HG02981 (cell line): ENCODE measurements around the gene ALG1L2.
"Not testable (repeated sequence)": the region's sequence is repeated elsewhere in the genome, so short reads cannot be mapped to it uniquely, and the experiment has no call there.

ENCODE experiments used
- ATAC-seq: cut with Tn5 transposase; IDR thresholded peaks from one replicate; pipeline ENCODE4 v1.9.1; 2021; ENCODE audit warnings: mild to moderate bottlenecking, moderate library complexity; ENCODE audit not compliant: unreplicated experiment

Gene ALG1L2, protein sequence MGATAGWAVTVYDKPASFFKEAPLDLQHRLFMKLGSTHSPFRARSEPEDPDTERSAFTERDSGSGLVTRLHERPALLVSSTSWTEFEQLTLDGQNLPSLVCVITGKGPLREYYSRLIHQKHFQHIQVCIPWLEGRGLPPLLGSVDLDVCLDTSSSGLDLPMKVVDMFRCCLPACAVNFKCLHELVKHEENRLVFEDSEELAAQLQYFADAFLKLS

GRCh38 chr3:130081351-130081881 is at the start of gene ALG1L2:
ALG1L2 (plus strand) TSS chr3:130081831; CDS start chr3:130082017, 186 bp downstream.
- no peak for ATAC-seq

- ATAC-seq = not testable (repeated sequence)
These were observed 44.4 kb upstream of the ALG1L2 start for GRCh38 chr3:130037126-130037815.

DNA sequence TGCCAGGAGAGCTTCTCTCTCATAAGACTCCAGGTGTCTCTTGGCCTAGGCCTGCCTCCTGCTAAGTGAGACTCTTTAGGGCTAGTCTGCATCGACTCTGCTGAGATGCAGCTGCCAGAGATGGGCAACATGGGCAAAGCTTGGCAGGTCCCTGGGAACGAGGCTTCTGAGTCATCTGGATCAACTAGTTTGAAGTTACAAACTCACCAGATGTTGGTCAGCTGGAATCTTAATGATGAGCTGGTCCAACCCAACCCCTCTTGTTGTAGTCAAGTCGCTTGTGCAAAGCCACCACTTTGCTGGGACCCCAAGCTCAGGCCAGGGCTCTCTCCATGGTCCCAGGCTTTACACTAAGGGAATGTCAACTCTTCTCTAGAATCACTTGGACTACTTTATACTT is 38.9 kb upstream of the ALG1L2 start:
- ATAC-seq = not testable (repeated sequence)

- ATAC-seq = not testable (repeated sequence)
These were observed 38.0 kb upstream of the ALG1L2 start for GRCh38 chr3:130043658-130044057.

GRCh38 chr3:130044370-130044769 is 37.3 kb upstream of the ALG1L2 start:
- no peak for ATAC-seq

DNA sequence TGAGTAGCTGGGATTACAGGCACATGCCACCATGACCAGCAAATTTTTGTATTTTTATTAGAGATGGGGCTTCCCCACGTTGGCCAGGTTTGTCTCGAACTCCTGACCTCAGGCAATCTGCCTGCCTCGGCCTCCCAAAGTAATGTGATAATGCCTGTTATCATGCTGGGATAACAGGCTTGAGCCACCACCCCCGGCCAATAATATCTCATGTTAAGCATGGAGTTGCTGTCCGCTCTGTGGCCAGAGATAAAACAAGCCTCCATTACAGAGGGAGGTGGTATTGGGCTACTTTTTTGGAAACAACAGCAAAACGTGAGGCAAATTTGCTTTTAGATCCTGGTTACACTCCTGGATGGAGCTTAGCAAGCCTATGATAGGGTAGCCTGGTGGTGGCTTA is 32.9 kb upstream of the ALG1L2 start:
- no peak for ATAC-seq

- not testable (repeated sequence) for ATAC-seq
These were observed 29.3 kb upstream of the ALG1L2 start for GRCh38 chr3:130052366-130052765.

- ATAC-seq = not testable (repeated sequence)
These were observed 28.7 kb upstream of the ALG1L2 start for GRCh38 chr3:130052965-130053364.

DNA sequence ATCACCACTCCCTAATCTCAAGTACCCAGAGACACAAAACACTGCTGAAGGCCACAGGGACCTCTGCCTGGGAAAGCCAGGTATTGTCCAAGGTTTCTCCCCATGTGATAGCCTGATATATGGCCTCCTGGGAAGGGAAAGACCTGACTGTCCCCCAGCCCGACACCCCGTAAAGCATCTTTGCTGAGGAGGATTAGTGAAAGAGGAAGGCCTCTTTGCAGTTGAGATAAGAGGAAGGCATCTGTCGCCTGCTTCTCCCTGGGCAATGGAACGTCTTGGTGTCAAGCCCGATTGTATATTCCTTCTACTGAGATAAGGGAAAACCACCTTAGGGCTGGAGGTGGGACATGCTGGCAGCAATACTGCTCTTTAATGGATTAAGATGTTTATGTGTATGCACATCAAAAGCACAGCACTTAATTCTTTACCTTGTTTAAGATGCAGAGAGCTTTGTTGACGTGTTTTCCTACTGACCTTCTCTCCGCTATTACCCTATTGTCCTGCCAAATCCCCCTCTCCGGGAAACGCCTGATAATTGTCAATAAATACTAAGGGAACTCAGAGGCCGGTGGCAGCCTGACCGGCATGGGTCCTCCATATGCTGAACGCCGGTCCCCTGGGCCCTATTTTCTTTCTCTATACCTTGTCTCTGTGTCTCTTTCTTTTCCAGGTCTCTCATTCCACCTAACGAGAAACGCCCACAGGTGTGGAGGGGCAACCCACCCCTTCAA is 23.9 kb upstream of the ALG1L2 start:
- ATAC-seq = not testable (repeated sequence)

GRCh38 chr3:130058267-130058657 is 23.4 kb upstream of the ALG1L2 start:
- ATAC-seq = not testable (repeated sequence)

DNA sequence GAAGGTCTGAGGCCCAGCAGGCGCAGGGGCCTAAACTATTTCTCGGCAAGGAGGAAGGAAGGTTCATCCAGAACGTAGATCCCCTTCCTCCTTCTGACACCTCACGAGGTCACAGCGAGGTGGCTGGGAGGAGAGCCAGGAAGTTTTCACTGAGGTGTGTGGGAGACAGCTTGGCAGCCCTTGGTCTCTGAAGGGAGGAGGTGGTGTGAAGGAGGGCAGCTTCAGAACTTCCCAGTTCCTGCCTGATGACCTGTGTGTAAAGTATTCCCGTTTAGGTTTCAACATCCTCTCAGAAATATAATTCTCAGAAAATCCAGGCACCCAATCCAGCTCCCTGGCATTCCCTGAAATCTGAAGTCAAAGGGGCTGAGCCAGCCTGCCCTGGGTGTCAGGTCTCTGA is 22.9 kb upstream of the ALG1L2 start:
- ATAC-seq = not testable (repeated sequence)

DNA sequence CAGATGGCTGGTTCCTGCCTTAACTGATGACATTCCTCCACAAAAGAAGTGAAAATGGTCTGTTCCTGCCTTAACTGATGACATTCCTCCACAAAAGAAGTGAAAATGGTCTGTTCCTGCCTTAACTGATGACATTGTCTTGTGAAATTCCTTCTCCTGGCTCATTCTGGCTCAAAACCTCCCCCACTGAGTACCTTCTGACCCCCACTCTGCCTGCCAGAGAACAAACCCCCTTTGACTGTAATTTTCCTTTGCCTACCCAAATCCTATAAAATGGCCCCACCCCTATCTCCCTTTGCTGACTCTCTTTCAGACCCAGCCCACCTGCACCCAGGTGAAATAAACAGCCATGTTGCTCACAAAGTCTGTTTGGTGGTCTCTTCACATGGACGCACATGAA is 22.5 kb upstream of the ALG1L2 start:
- ATAC-seq = not testable (repeated sequence)

GRCh38 chr3:130073582-130073981 is 8.0 kb upstream of the ALG1L2 start:
- no peak for ATAC-seq

DNA sequence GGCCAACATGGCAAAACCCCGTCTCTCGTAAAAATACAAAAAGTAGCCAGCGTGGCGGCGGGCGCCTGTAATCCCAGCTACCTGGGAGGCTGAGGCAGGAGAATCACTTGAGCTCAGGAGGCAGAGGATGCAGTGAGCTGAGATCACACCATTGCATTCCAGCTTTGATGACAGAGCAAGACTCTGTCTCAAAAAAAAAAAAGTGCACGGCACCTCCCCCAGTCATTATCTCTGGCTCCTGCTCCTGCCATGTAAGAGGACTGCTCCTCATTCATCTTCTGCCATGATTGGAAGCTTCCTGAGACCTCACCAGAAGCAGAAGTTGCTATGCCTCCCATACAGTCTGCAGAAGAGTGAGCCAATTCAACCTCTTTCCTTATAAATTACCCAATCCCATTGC is 4.0 kb upstream of the ALG1L2 start:
- ATAC-seq = no peak

DNA sequence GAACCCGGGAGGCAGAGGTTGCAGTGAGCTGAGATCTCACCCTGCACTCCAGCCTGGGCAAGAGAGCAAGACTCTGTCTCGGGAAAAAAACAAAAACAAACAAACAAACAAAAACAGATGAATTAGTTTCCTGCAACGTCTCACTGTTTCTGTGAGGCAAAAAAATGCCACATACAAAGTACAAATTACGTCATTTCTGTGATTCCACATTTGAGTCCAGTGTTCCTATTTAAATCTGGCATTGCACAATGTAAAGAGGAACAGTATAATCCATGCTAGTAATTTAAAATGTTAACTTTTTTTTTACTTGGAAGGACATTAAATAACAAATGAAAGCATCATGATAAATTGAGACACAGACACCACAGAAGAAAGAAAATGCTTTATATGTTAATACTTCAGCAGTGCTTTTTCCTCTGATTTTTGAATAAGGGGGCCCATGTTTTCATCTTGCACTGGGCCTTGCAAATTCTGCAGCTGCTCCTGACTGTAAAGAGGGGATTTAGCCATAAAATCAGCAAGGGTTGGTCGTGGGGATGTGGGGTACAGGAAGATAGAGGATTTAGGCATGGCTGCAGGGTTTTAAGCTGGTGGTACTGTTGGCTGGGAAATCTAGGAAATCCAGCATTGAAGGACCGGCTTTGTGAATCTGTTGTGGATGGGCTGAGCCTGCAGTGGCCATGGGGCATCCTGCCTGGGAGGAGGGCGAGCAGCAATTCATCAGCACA is 1.9 kb downstream of the ALG1L2 start:
- ATAC-seq = not testable (repeated sequence)

- ATAC-seq = no peak
These were observed 2.9 kb downstream of the ALG1L2 start for GRCh38 chr3:130084436-130084980.

GRCh38 chr3:130085881-130086280 is 4.2 kb downstream of the ALG1L2 start:
- ATAC-seq = no peak

DNA sequence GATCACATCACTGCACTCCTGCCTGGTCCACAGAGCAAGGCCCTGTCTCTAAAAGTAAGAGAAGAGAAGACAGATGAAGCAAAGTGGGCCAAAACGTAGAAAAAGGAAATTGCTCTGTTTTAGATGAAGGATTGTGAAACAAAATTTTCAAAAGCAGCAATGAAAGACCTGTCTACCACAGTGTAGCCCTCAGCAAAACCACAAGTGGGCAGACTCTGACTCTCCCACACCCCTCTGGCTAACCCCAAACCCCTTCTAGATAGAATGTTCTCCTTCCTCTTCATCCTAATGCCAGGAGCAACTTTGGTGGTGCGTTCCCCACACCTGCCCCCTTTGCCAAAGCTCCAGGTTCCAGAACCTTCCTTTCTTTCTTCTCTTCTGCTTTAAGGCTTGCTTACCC is 5.0 kb downstream of the ALG1L2 start:
- not testable (repeated sequence) for ATAC-seq

DNA sequence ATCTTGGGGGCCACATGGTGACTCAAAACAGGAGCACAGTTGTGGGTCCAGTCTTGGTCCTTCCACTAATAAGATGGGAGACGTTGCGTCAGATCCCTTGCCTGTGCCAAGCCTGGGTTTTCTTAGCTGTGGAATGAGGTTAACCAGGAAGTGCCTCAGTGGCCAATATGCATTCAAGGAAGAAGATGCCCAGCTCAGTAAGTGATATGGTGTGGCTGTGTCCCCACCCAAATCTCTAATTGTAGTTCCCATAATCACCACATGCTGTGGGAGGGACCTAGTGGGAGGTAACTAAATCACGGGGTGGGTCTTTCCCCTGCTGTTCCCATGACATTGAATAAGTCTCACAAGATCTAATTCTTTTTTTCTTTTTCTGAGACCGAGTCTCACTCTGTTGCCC is 6.4 kb downstream of the ALG1L2 start:
- no peak for ATAC-seq

GRCh38 chr3:130090681-130091080 is 9.1 kb downstream of the ALG1L2 start:
- ATAC-seq = not testable (repeated sequence)

DNA sequence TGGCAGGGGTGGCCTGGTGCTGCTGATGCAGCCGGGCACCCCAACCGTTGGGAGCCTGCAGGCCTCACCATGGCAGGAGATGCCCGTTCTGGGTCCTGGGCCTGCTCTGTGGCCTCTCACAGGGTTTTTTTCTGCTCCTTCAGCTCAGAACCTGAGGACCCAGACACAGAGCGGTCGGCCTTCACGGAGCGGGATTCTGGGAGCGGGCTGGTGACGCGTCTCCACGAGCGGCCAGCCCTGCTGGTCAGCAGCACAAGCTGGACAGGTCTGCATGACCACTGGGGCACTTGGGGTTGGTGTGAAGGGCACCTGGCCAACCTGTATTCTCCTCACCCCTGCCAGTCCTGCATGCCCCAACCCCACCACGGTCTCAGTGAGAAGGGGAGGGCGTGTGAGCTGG is 10.3 kb downstream of the ALG1L2 start:
- ATAC-seq = no peak
